ENCODE measurements around the gene TBCD.
"Not testable (repeated sequence)": the region's sequence is repeated elsewhere in the genome, so short reads cannot be mapped to it uniquely, and the experiment has no call there.

TBCD gene

DNA sequence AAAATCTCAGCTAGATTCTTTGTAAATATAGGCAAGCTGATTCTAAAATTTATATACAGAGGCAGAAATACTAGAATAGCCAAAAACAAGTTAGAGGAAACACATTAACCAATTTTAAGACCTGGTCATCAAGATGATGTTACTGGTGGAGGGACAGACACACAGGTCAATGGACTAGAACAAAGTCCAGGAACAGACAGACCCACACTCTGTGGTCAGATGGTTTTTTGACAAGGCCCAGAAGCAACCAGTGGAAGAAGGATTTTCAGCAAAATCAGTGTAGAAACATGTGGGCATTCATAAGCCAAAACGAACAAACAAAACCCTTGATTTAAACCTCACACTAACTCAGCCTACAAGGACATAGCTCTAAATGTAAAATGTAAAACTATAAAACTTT lies 227.9 kb downstream of the TBCD start:
- DNase-seq, result no peak

DNA sequence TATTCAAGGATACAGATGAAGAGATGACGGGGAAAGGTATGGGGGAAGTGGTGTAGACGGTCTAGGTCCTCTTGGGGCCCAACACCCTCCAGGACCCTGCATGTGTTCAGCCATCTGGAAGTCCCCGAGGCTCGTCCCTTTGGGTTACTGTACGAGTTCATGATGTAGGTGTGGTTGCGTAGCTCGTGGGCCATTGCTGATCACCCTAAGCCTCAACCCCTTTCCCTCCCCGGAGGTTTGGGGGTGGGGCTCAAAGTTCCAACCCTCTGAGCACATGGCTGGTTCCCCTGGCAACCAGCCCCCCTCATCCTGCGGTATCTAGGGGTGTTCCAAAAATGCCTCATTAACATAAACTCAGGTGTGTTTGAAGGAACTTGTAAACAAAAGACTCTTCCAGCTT lies 228.8 kb downstream of the TBCD start:
- DNase-seq, result no peak

DNA sequence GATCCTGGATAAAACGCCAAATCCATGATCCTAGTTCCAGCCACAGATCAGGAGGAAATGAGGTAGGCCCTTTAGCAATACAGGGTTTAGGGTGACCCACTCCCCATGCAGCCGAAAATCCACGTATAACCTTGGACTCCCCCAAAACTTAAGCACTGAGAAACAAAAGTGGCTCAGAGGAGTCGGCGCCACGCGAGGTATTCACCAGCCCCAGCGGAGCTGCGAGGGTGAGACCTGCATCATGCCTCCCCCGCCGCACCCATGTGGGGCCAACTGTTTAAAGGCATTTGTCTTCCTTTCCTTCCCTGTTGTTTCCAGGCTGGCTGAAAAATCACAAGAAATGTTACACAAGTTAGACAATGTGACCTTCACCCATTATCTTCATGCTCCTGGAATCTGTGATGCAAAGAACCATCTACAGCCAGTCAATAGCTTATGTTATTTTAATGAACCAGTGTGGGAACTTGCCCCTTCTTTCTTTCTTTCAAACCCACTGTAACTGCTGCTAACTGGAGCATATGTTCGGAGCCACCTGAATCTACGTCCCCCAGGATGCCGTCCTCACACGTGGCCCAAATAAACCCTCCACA lies 229.4 kb downstream of the TBCD start:
- DNase-seq, result no peak

DNA sequence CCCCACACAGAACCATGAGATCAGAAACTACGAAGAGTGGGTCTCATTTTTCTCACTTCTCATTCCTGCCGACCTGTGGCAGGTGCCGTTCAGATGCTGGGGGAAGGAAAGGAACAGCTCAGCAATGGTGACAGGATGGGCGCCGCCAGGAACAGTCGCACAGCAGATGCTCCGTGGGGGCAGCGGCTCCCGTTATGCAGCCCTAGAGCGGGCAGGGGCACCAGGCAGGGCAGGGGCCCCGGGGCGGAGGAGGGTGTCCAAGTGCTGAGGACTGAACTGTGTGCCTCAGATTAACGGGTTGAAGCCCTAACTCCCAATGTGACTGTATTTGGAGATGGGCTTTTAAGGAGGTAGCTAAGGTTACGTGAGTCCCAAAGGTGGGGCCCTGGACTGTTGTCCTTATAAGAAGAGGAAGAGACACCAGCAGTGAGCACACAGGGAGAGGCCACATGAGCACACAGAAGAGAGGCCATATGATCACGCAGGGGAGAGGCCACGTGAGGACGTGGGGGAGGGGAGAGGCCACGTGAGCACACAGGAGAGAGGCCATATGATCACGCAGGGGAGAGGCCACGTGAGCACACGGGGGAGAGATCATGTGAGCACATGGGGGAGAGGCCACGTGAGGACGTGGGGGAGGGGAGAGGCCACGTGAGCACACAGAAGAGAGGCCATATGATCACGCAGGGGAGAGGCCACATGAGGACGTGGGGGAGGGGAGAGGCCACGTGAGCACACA lies 231.8 kb downstream of the TBCD start:
- DNase-seq, result no peak

DNA sequence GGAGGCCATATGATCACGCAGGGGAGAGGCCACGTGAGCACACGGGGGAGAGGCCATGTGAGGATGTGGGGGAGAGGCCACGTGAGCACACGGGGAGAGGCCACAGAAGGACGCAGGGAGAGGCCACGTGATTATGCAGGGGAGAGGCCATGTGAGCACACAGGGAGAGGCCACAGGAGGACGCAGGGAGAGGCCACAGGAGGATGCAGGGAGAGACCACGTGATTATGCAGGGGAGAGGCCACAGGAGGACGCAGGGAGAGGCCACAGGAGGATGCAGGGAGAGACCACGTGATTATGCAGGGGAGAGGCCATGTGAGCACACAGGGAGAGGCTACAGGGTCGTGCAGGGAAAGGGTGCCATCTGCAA lies 232.4 kb downstream of the TBCD start:
- not testable (repeated sequence) for DNase-seq

DNA sequence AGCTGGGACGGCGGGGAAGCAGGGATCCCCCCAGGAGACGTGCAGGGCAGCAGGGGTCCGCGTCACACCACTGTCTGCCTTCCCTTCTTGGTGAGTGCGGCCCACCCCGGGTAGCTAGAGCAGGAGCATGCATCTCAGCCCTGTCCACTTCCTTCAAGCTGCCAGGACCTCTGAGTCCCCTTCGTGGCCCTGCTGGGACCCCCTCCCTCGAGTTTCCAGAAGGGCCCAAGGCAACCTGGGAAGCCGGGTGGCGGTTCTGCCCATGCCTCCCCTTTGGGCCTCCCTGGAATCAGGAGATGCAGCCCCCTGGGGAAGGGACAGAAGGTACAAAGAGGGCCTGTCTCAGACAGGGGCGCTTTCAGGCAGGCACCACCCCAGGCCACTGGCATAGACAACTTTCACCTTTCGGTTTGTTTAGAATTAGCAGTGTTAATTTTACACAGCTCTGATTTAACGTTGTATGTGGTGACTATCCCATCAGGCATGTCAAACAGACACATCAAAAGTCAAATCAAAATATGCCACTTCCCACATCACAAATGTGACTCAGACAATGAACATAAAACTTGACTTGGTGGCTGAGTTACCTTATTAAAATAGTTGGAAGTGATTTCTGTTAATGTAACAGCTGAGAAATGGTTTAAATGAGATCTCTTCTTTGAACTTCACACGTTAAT lies 233.0 kb downstream of the TBCD start:
- no peak for DNase-seq

DNA sequence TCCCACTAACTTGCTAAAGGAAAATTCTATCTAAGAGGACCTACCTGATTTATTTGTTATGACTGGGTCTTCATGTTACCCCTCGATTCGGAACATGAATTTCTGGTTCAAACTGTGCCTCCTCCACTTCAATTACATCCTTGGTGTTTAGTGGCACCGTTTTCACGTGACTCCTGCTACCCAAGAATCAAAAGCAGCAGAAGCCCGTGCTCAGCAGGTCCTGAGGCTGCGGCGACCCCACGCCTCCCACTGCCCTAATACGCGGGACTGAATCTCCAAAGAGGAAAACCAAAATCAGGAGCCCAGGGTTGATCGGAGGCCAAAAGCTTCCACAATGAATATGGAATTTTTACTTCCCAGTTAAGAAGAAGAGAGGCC lies 233.6 kb downstream of the TBCD start:
- no peak for DNase-seq

DNA sequence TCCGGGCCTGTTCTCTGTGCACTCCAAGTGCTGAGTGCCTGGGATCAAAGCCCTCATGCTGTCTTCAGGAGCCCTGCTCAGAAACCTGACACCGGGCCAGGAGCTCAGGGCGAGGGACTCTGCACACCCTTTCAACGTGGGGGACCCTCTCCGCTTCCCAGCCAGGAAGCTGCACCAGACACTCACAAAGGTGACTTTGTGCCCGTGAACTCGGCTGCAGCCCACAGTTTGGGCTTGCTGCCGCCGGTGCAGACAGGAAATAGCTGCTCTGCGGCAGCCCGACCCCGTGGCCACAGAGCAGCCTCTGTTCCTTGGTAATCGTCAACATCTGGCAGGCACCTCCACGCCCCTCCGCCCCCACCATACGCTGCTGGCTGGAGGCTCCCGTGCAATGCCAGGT lies 234.1 kb downstream of the TBCD start:
- DNase-seq, result no peak

DNA sequence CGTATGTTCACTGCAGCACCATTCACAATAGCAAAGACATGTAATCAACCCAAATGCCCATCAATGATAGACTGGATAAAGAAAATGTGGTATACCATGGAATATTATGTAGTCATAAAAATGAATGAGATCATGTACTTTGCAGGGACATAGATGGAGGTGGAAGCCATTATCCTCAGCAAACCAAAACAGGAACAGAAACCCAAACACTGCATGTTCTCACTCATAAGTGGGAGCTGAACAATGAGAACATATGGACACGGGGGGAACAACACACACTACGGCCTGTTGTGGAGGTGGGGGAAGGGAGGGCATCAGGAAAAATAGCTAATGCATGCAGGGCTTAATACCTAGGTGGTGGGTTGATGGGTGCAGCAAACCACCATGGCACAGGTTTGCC lies 237.2 kb downstream of the TBCD start:
- DNase-seq, result not testable (repeated sequence)

DNA sequence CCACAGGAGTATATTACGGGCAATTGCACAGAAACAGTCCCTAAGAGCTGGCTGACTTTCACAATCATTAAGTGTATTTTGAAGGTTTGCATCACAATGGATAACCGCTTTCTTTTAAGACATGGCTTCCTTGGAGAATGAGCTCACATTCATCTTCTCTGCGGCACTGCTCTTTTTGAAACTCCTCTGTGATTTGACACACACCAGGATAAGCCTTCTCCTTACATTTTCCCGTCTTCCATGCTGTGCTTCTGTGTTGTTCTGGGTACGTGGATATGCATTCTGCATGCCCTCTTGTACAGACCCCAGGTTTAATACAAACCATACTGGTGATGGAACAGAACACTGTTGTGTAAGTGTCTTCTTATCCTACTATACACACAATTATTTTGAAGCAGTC lies 238.0 kb downstream of the TBCD start:
- DNase-seq, result no peak

DNA sequence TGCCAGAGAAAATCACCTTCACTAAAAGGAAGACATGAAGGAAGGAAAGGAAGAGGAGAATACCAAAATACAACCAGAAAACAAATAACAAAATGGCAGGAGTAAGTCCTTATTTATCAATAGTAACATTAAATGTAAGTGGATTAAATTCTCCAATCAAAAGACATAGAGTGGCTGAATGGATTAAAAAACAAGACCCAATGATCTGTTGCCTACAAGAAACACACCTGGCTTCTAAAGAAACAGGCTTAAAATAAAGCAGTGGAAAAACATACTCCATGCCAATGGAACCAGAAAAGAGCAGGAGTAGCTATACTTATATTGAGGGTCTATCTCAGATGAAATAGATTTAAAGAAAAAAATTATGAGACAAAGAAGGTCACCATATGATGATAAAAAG lies 241.1 kb downstream of the TBCD start:
- no peak for DNase-seq
